HG03139 (cell line): ENCODE data around the gene PINK1.
"Not testable (repeated sequence)": the region's sequence is repeated elsewhere in the genome, so short reads cannot be mapped to it uniquely, and the experiment has no call there.

ENCODE experiments used
- ATAC-seq: cut with Tn5 transposase; IDR thresholded peaks from one replicate; pipeline ENCODE4 v1.9.1; 2021; ENCODE audit not compliant: unreplicated experiment

Gene PINK1

GRCh38 chr1:20644416-20644815, 11.2 kb downstream of the PINK1 start:
- ATAC-seq: no peak

DNA sequence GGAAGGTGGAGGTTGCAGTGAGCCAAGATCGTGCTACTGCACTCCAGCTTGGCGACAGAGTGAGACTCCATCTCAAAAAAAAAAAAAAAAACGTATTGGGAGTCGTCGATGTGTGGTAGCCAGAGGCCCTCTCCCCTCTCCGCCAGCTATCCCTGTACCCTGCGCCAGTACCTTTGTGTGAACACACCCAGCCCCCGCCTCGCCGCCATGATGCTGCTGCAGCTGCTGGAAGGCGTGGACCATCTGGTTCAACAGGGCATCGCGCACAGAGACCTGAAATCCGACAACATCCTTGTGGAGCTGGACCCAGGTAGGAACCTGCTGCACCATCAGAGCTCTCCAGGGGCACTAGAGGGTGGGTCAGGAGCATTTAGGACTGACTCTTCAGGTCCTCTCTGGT, 12.2 kb downstream of the PINK1 start:
- no peak for ATAC-seq

DNA sequence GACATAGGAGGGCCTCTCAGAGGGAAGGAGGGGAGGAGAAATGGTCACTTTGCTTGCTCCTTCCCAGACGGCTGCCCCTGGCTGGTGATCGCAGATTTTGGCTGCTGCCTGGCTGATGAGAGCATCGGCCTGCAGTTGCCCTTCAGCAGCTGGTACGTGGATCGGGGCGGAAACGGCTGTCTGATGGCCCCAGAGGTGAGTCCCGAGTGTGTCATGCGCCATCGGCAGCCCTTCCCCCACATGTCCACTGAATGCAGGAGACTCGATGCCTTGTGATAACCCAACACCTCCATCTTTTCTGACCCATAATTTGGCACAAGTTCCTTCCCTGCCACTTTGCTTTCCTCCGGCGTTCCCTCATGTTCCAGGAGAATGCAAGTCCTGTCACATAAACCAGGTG, 15.2 kb downstream of the PINK1 start:
- no peak for ATAC-seq

DNA sequence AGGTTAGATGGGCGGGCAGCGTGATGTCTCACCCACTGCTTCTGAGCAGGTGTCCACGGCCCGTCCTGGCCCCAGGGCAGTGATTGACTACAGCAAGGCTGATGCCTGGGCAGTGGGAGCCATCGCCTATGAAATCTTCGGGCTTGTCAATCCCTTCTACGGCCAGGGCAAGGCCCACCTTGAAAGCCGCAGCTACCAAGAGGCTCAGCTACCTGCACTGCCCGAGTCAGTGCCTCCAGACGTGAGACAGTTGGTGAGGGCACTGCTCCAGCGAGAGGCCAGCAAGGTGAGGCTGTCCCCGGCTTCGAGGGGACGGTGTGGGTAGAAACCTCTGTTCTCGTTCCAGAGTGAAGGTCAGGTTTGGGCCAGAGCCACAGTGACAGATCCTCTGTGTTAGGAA, 15.7 kb downstream of the PINK1 start:
- no peak for ATAC-seq

GRCh38 chr1:20652300-20652699, 19.0 kb downstream of the PINK1 start:
- no peak for ATAC-seq

GRCh38 chr1:20654104-20654690, 20.9 kb downstream of the PINK1 start:
- ATAC-seq: no peak

DNA sequence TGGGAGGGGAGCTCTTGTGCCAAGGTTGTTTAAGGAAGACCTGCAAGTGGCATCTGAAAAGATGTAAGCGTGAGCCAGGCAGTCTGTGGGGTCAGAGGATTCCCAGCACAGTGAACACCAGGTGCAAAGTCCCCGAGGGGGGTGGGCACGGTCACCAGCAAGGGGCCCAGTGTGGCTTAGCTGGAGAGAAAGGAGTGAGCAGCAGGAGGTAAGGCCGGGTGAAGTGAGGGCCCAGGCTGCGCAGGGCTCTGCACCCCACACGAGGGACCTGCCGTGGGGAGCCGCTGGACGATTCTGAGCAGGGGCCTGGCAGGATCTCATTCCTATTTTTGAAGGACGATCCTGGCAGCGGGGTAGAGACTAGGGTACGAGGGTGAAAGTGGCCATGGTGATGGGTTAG, 23.8 kb downstream of the PINK1 start:
- no peak for ATAC-seq

DNA sequence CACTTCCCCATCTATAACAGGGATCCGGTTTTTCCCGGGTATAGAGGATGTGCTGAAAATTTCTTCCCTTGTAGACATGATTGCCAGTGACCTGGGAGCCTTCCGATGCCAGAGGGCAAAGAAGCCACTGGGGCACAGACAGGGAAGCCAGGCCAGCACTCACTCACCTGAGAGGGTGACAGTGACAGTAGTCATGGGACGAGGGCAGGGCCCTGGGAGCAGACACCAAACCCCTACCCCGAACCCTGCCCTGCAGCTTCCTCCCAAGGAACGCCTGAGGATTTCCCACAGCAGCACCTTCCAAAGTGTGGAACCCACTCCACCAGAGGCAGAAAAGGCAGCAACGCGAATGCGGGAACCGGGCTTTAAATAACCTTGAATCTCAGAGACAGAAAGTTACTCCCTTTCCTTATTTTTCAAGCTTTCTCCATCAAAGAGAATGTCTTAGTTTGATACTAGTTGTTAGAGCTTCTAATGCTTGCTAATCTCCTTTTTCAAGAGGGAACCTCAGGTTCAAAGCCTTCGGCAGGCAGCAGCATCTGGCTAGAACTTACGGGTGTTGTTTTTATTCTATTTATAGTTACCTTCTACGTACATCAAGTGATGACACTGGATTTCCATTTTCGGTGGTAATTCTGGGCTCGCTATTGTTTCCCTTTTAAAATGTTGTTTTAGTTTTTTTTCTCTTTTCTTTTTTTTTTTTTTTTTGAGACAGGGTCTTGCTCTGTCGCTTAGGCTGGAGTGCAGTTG, 25.1 kb downstream of the PINK1 start:
- no peak for ATAC-seq

GRCh38 chr1:20660363-20660762, 27.1 kb downstream of the PINK1 start:
- no peak for ATAC-seq

DNA sequence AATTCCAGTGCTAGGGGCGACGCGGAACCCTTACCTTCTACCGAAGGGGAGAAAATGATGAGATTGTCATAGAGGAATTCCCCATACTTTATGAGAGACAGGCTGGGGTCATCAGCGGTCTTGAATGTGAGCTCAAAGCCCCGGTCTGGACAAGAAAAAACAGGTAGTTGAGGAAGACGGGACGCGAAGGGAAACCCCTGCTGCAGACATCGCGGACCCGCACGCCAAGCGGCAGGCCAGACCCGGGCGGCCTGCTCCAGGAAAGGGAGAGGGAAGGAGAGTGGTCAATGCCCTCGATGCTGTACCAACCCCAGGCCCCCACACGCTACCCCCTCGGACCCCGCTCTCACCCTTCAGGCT, 27.6 kb downstream of the PINK1 start:
- no peak for ATAC-seq

GRCh38 chr1:20661207-20662109, 28.2 kb downstream of the PINK1 start, which contains the start of gene DDOST:
TSS of gene DDOST (minus strand) at chr1:20661369. CDS start at chr1:20661350, 19 bp downstream.
- peak; percentile 93 for ATAC-seq

- ATAC-seq: no peak
These were observed 28.8 kb downstream of the PINK1 start for GRCh38 chr1:20662110-20662475.

DNA sequence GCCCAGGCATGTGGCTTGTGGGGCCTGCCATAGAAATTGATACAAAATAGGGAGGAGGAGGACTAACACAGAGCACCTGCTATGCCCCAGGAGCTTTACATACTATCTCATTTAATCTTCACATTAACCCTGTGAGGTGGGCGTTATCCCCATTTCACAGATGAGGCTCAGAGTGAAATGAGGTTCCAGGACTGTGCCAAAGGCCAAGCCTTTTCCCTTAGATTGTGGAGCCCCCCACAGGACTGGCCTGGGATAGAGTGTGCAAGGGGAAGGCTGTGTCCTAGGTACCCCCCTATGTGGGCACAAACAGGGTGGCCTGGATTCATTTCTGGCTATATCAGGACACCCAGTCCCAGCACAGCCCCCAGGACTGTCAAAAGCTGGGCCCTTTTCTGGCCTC, 30.1 kb downstream of the PINK1 start:
- ATAC-seq: no peak

DNA sequence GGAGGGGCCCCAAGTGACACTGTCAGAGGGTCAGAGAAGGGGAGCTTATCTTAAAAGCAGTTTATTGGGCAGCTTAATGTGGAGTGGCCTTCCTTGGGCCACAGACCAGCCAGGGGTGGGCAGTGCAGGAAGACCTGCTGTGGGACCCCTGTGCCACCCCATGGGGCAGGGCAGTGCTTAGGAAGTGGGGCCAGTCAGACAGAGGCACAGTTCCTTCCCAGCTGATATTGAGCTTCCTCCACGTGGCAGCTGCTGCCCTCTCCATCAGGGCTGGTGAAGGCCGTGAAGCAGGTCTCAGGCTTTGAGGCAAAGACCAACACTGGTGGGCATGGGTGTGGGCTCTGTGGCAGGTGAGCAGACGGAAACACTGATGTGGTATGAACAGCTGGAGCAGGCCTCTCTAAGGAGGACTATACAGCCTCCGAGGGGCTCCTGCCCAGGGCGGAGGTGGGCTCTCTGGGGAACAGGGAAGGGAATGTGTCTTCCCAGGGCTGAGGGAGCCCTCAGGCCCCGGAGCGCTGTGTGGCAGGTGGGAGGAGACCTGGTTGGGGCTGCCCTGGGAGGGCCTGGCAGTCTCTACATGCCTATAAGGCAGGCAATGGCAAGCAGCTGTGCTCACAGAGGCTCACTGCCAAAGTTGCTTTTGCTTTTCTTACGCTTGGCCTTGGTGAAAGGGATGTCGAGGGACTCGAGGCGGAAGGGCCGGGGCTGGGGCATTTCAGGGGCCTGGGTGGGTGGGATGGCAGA, 30.9 kb downstream of the PINK1 start:
- ATAC-seq: no peak

- ATAC-seq: no peak
These were observed 32.5 kb downstream of the PINK1 start for GRCh38 chr1:20665726-20666125.

GRCh38 chr1:20666146-20666545, 32.9 kb downstream of the PINK1 start:
- no peak for ATAC-seq

DNA sequence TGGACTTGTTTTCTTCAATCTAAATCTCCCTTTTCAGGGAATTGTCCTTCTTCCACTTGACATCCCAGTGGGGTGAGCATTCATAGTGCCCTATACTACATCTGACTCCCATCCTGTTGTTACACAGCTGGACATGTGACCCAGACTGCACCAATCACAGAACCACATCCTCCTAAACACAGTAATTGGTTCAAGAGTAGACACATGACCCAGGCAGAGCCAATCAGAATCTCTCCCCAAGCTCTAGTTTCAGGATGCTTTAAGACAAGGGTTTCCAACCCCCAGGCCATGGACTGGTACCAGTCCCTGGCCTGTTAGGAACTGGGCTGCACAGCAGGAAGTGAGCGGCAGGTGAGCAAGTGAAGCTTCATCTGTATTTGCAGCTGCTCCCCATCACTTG, 33.5 kb downstream of the PINK1 start:
- ATAC-seq: no peak

DNA sequence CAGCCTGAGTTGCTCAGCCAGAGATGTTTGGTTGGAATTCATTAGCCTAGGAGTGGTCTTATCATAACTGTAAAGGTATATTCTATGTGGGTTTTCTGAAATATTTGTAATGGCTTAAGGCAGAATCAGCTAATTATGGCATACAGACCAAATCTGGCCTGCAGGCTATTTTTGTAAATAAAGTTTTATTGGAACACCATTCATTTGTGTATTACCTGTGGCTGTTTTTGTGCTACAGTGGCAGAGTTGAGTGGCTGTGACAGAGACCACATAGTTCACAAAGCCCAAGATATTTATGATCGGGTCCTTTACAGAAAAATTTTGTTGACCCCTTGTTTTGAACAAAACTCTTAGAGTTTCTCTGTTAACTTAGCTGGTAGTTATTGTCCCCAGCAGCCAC, 35.3 kb downstream of the PINK1 start:
- ATAC-seq: no peak

GRCh38 chr1:20670936-20671335, 37.7 kb downstream of the PINK1 start:
- no peak for ATAC-seq

- no peak for ATAC-seq
These were observed 39.0 kb downstream of the PINK1 start for GRCh38 chr1:20672265-20672632.

DNA sequence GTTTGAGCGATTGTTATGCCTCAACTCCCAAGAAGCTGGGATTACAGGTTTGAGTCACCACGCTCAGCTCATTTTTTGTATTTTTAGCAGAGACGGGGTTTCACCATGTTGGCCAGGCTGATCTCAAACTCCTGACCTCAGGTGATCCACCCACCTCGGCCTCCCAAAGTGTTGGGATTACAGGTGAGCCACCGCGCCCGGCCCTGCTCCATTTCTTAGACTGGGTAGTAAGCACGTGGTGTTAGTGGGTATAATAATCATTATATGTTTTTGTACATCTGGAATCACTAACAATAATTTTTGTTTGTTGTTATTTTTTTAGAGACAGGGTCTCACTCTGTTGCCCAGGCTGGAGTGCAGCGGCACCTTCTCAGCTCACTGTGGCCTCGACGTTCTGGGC, 40.4 kb downstream of the PINK1 start:
- not testable (repeated sequence) for ATAC-seq
